Activated CD8-positive, alpha-beta memory T cell treated with anti-CD3 and anti-CD28 coated beads, Interleukin-2, amount 10 ng/mL, durations not matched to agents 7 days and 5 days (primary cell): ENCODE measurements around the gene EDC4. TPM values are rescaled to one million over a fixed set of nuclear protein-coding genes. Genes with fewer than 3 reads are reported as not detected.

Experiments used
- ATAC-seq: fragments of 150-1000 bp; cut with Tn5 transposase; one replicate; pipeline ENCODE4 v1.10.0; 2021; ENCODE audit warnings: moderate library complexity
- CTCF ChIA-PET: fragments of 350-600 bp; sonication (Branson Sonifier 250); formaldehyde crosslinking; loops from one replicate; lab custom pipeline; 2021; ENCODE audit warnings: antibody characterized with exemption; lab: Charles Lee
- DNase-seq: peaks from one replicate; pipeline ENCODE4 v3.0.0-alpha.2; 2020
- H3K27ac Mint-ChIP-seq: one replicate; pipeline ENCODE4 v1.8.0; 2021; ENCODE audit warnings: mild to moderate bottlenecking, mixed read lengths
- H3K27me3 Mint-ChIP-seq: one replicate; pipeline ENCODE4 v1.8.0; 2021; ENCODE audit warnings: mixed read lengths
- H3K36me3 Mint-ChIP-seq: one replicate; pipeline ENCODE4 v1.8.0; 2021; ENCODE audit warnings: mild to moderate bottlenecking, mixed read lengths
- H3K4me1 Mint-ChIP-seq: one replicate; pipeline ENCODE4 v1.8.0; 2021; ENCODE audit warnings: mixed read lengths
- H3K4me3 Mint-ChIP-seq: one replicate; pipeline ENCODE4 v1.8.0; 2021; ENCODE audit warnings: mild to moderate bottlenecking, moderate library complexity, mixed read lengths
- H3K9me3 Mint-ChIP-seq: one replicate; pipeline ENCODE4 v1.8.0; 2022; ENCODE audit warnings: low read depth, mixed read lengths
- total RNA-seq, 2 experiments: library from RNA; stranded (reverse); gene quantifications; one replicate each; pipeline ENCODE4 v1.2.3, GENCODE V29; 2021

Gene EDC4
- total RNA-seq, 2 experiments from 2014 or later = 122 to 124 TPM

- H3K4me3 Mint-ChIP-seq = no peak overlapping the region
- H3K9me3 Mint-ChIP-seq = no peaks in the 10 kb centered on the region
- peak; percentile 40 for DNase-seq
- no peak for ATAC-seq
- peaks cover 8% of the 10 kb centered on the region for H3K4me1 Mint-ChIP-seq
- CTCF ChIA-PET = interaction anchor here (1.1 to 4.5 kb wide), 4 partner anchors 18 to 107 kb away, joined by 4 to 24 read pairs (median 8); partner anchors contain the start of gene PSKH1
- H3K36me3 Mint-ChIP-seq = peaks cover 2% of the 10 kb centered on the region
- no peaks in the 10 kb centered on the region for H3K27me3 Mint-ChIP-seq
- H3K27ac Mint-ChIP-seq = no peak overlapping the region
Observed at GRCh38 chr16:67923414-67924116, 50.7 kb downstream of the EDC4 start.

GRCh38 chr16:67924140-67924906 is 51.5 kb downstream of the EDC4 start:
- DNase-seq (no peak), ATAC-seq (no peak)
- Mint-ChIP-seq H3K27ac (no peak overlapping the region), H3K4me1 (peaks cover 8% of the 10 kb centered on the region), H3K4me3 (no peak overlapping the region), H3K36me3 (peaks cover 2% of the 10 kb centered on the region), H3K27me3 (no peaks in the 10 kb centered on the region), H3K9me3 (no peaks in the 10 kb centered on the region)
- CTCF ChIA-PET = interaction anchor here (0.9 to 5.2 kb wide), 7 partner anchors 11 to 403 kb away, joined by 3 to 53 read pairs (median 4); partner anchors contain the start of gene PSKH1

- DNase-seq (no peak), ATAC-seq (no peak)
- Mint-ChIP-seq H3K27ac (no peak overlapping the region), H3K4me1 (peaks cover 8% of the 10 kb centered on the region), H3K4me3 (no peak overlapping the region), H3K9me3 (no peaks in the 10 kb centered on the region), H3K27me3 (no peaks in the 10 kb centered on the region), H3K36me3 (no peaks in the 10 kb centered on the region)
- CTCF ChIA-PET = interaction anchor here (0.9 to 5.2 kb wide), 5 partner anchors 9 to 405 kb away, joined by 3 to 53 read pairs (median 24); no protein-coding TSS in a partner anchor
Observed at GRCh38 chr16:67926181-67926750, 53.4 kb downstream of the EDC4 start.

GRCh38 chr16:67927131-67927941 is 54.5 kb downstream of the EDC4 start:
- CTCF ChIA-PET = interaction anchor here (0.9 to 5.2 kb wide), 13 partner anchors 8 to 406 kb away, joined by 3 to 53 read pairs (median 6); partner anchors contain the start of genes PSKH1 and PSMB10
- no peak overlapping the region for H3K27ac Mint-ChIP-seq
- peaks cover under 1% of the 10 kb centered on the region for H3K4me1 Mint-ChIP-seq
- ATAC-seq (no peak), DNase-seq (peak; percentile 39)
- no peaks in the 10 kb centered on the region for H3K9me3 Mint-ChIP-seq
- H3K4me3 Mint-ChIP-seq = no peak overlapping the region
- no peaks in the 10 kb centered on the region for H3K36me3 Mint-ChIP-seq
- H3K27me3 Mint-ChIP-seq = no peaks in the 10 kb centered on the region

GRCh38 chr16:67928147-67928546 is 55.3 kb downstream of the EDC4 start:
- no peak for DNase-seq
- Mint-ChIP-seq H3K4me1 (no peaks in the 10 kb centered on the region), H3K9me3 (no peaks in the 10 kb centered on the region), H3K27ac (peak overlapping the region; percentile 6), H3K36me3 (no peaks in the 10 kb centered on the region), H3K27me3 (no peaks in the 10 kb centered on the region), H3K4me3 (no peak overlapping the region)
- CTCF ChIA-PET = interaction anchor here (0.6 to 5.2 kb wide), 25 partner anchors 9 to 407 kb away, joined by 3 to 53 read pairs (median 4); partner anchors contain the start of genes PSKH1 and PSMB10
- ATAC-seq = no peak

- Mint-ChIP-seq H3K4me3 (no peak overlapping the region), H3K9me3 (no peaks in the 10 kb centered on the region), H3K4me1 (no peaks in the 10 kb centered on the region), H3K27me3 (no peaks in the 10 kb centered on the region), H3K27ac (peak overlapping the region; percentile 6), H3K36me3 (peaks cover 3% of the 10 kb centered on the region)
- CTCF ChIA-PET = interaction anchor here (0.6 to 5.2 kb wide), 26 partner anchors 9 to 408 kb away, joined by 3 to 53 read pairs (median 4); partner anchors contain the start of genes PSKH1 and PSMB10
- peak; percentile 86 for DNase-seq
- ATAC-seq = peak; percentile 92
Observed at GRCh38 chr16:67928561-67929364, 55.9 kb downstream of the EDC4 start.

- no peaks in the 10 kb centered on the region for H3K27me3 Mint-ChIP-seq
- peaks cover 17% of the 10 kb centered on the region for H3K36me3 Mint-ChIP-seq
- ATAC-seq = no peak
- H3K27ac Mint-ChIP-seq = no peak overlapping the region
- CTCF ChIA-PET = interaction anchor here (1.3 to 2.0 kb wide), 2 partner anchors 47 to 115 kb away, joined by 4 to 12 read pairs; no protein-coding TSS in a partner anchor
- peak; percentile 41 for DNase-seq
- no peak overlapping the region for H3K4me3 Mint-ChIP-seq
- no peaks in the 10 kb centered on the region for H3K9me3 Mint-ChIP-seq
- peaks cover 11% of the 10 kb centered on the region for H3K4me1 Mint-ChIP-seq
Observed at GRCh38 chr16:67930191-67930590, 57.3 kb downstream of the EDC4 start.

GRCh38 chr16:67930678-67931211 is 57.9 kb downstream of the EDC4 start:
- H3K4me3 Mint-ChIP-seq = no peak overlapping the region
- CTCF ChIA-PET = interaction anchor here (1.3 to 2.0 kb wide), 3 partner anchors 47 to 115 kb away, joined by 4 to 12 read pairs (median 8); partner anchors contain the start of gene NRN1L
- H3K4me1 Mint-ChIP-seq = peaks cover 15% of the 10 kb centered on the region
- H3K27me3 Mint-ChIP-seq = no peaks in the 10 kb centered on the region
- no peak overlapping the region for H3K27ac Mint-ChIP-seq
- peaks cover 22% of the 10 kb centered on the region for H3K36me3 Mint-ChIP-seq
- H3K9me3 Mint-ChIP-seq = no peaks in the 10 kb centered on the region
- no peak for DNase-seq
- ATAC-seq = no peak

Other genes starting within 250 kb of the EDC4 start
- 100 to 1,000 TPM; 154 to 174 TPM for gene CARMIL2, start 227.9 kb upstream of the EDC4 start, total RNA-seq
- 10 to 100 TPM; 49.7 to 58.1 TPM for gene ACD, start 212.8 kb upstream of the EDC4 start, total RNA-seq
- gene PARD6A, start 212.1 kb upstream of the EDC4 start, total RNA-seq = 10 to 100 TPM; 15.2 to 15.5 TPM
- gene ENKD1, start 206.3 kb upstream of the EDC4 start, total RNA-seq = 1 to 10 TPM; 6.2 to 8.0 TPM
- 1 to 10 TPM; 4.1 to 5.1 TPM for gene C16orf86, start 206.2 kb upstream of the EDC4 start, total RNA-seq
- 10 to 100 TPM; 15.1 to 15.8 TPM for gene GFOD2, start 153.7 kb upstream of the EDC4 start, total RNA-seq
- 10 to 100 TPM; 21.2 to 23.7 TPM for gene RANBP10, start 66.5 kb upstream of the EDC4 start, total RNA-seq
- under 1 TPM; 0.12 to 0.45 TPM for gene TSNAXIP1, start 66.2 kb upstream of the EDC4 start, total RNA-seq
- 10 to 100 TPM; 47.9 to 52.7 TPM for gene THAP11, start 30.7 kb upstream of the EDC4 start, total RNA-seq
- 100 to 1,000 TPM; 114 to 137 TPM for gene NUTF2, start 26.1 kb upstream of the EDC4 start, total RNA-seq
- 10 to 100 TPM; 61.8 to 69.3 TPM for gene CENPT, start 25.4 kb upstream of the EDC4 start, total RNA-seq
- under 1 TPM; 0.45 to 0.99 TPM for gene NRN1L, start 11.8 kb downstream of the EDC4 start, total RNA-seq
- 10 to 100 TPM; 21.0 to 21.6 TPM for gene PSKH1, start 20.2 kb downstream of the EDC4 start, total RNA-seq
- gene CTRL, start 58.8 kb downstream of the EDC4 start, total RNA-seq = 1 to 10 TPM; 5.0 to 6.7 TPM
- gene PSMB10, start 63.8 kb downstream of the EDC4 start, total RNA-seq = 100 to 1,000 TPM; 250 to 296 TPM
- gene LCAT, start 71.1 kb downstream of the EDC4 start, total RNA-seq = 10 to 100 TPM; 15.6 to 22.7 TPM
- gene SLC12A4, start 95.6 kb downstream of the EDC4 start, total RNA-seq = 10 to 100 TPM; 47.7 to 51.2 TPM
- gene DPEP3, start 107.4 kb downstream of the EDC4 start, total RNA-seq = under 1 TPM in 1 of 2 experiments, not detected in 1; 0.28 TPM
- 1 to 10 TPM; 4.5 to 4.7 TPM for gene DPEP2, start 126.4 kb downstream of the EDC4 start, total RNA-seq
- gene DPEP2NB, start 142.9 kb downstream of the EDC4 start, total RNA-seq = not detected
- gene DDX28, start 150.2 kb downstream of the EDC4 start, total RNA-seq = 10 to 100 TPM; 14.8 to 20.8 TPM
- gene DUS2, start 150.2 kb downstream of the EDC4 start, total RNA-seq = 10 to 100 TPM; 28.4 to 32.0 TPM
- 100 to 1,000 TPM; 176 to 183 TPM for gene NFATC3, start 212.3 kb downstream of the EDC4 start, total RNA-seq